Fibroblast of skin of left biceps (primary cell): ENCODE data around the gene CD40.

Source experiments
- DNase-seq, 2 experiments: peaks; one replicate each; pipeline ENCODE4 v3.0.0-alpha.2; 2013; ENCODE audit warnings: low read depth in 2 of 2

The CD40 gene

GRCh38 chr20:46172961-46173536 lies 54.9 kb downstream of the CD40 start:
- DNase-seq, result no peak

DNA sequence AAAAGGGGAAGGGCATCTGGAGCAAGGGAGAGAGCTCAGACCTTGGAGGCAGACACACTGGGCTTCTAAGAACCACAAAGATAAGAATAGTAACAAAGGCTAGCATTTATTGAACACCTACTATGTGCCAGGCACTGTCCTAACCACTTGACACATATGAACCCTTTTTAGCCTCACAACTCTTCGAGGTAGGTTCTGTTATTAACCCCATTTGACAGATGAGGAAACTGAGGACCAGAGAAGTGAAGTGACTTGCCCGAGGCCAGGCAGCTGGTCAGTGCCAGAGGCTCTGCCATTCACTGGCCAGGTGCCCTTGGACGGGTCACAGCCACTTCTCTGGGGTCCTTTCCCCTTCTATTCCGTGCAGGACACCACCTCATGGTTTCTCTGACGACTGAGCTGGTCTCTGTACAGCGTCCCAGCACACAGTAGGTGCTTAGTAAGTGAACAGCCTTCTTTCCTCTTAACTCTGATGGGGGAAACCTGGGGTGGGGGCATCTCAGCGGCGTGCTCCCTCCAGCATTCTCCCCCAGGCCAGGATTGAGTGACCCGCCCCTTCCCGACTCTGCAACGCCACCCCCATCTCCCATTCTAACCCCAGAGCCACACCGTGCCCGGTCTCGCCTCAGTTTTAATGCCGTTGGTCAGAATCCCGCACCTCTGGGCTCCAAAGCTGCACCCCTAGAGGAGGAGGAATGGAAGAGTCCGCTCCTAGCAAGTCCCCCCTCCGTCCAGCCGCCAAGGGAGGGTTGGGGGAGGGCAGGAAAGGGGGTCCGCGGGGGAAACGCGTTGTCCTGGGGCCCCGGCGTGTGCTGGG lies 55.7 kb downstream of the CD40 start:
- DNase-seq, result no peak

DNA sequence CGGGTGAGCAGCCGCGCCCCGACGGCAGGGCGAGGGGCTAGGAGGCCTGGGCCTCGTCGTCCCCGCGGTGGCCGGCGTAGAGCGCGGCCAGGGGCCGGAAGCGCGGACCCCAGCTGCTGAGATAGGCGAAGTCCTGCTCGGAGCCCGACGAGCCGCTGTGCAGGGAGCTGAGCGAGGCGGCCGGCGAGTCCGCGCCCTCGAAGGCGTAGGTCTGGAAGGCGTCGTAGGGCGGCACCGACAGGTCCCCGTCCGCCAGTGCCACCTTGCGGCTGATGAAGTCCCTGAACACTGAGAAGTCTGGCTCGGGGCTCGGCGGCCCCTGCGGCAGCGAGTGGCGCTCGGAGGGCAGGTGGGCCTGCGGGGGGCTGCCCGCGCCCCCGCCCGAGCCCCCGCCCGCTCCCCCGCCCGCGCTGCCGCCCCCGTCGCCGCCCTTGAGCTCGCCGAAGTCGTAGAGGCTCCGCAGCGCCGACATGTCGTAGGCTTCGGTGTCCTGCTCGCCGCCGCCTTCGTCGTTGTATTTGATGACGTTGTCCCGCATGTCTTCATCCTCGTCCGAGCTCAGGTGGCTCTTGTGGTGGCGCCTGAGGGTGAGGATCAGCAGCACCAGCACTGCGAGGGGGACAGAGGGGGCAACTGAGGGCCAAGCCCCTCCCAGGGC lies 56.5 kb downstream of the CD40 start:
- peak in 1 of 2 experiments; percentile 0 for DNase-seq

DNA sequence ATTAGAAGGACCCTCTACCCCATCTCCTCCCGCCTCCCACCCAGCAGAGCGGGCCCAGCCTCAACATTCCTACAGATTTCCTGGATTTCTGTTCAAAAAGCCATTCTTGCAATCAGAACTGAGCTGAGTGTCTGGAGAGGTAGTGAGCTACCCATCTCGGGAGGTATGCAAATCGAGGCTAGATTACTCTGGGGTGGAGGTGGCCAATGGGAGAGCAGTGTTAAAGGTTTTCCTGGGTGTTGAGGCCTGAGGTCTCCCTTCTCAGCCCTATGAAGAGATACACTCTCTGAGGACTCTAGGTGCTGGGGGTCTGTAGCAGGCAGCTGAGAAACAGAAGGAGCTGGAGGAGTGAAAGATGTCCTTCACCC lies 57.0 kb downstream of the CD40 start:
- DNase-seq, result no peak

GRCh38 chr20:46176739-46177378 lies 58.7 kb downstream of the CD40 start:
- no peak for DNase-seq

GRCh38 chr20:46177768-46178167 lies 59.7 kb downstream of the CD40 start:
- DNase-seq, result no peak

DNA sequence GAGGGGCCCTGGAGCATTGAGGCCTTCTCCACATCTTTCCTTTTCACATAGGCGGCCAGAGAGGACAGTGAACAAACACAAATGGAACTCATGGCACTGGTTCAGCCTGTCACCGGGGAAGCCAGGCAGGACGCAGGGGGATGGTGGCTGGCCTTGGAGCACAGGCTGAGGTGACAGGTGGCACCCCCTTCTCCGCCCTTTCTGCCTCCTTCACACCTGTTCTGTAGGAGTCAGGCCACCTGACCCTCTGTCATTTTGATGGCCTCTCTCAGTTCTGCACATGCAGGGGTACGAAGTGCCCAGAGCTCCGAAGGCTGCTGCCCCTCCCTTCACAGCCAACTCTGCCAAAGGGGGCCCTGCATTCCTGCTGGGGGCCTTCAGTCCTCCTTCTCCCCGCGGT lies 60.8 kb downstream of the CD40 start:
- no peak for DNase-seq
